Neural cell (in vitro differentiated cells): ENCODE measurements around the gene GNAS-AS1. TPM values are rescaled to one million over a fixed set of nuclear protein-coding genes. Genes with fewer than 3 reads are reported as not detected.

Experiments
- H2AFZ ChIP-seq: fragments of 200-600, 300-800 bp; sonication (generic), shearing (Covaris generic); 2 replicates; pipeline ENCODE4 v1.6.0; 2014; ENCODE audit warnings: low read depth, mild to moderate bottlenecking, antibody characterized with exemption, low read length, moderate library complexity
- H3F3A ChIP-seq: fragments of 200-600 bp; shearing (Covaris generic); 2 replicates; pipeline ENCODE4 v1.6.1; 2016; ENCODE audit warnings: mild to moderate bottlenecking, moderate library complexity, mixed read lengths, antibody characterized with exemption, low read length; ENCODE audit not compliant: insufficient read depth, poor library complexity, severe bottlenecking
- H3K27ac ChIP-seq: fragments of 200-600, 300-800 bp; sonication (generic), shearing (Covaris generic); 2 replicates; pipeline ENCODE4 v1.5.1; 2014; ENCODE audit warnings: mild to moderate bottlenecking, low read length, moderate library complexity
- H3K27me3 ChIP-seq: fragments of 300-800, 200-600 bp; sonication (generic), shearing (Covaris generic); 2 replicates; pipeline ENCODE4 v1.6.0; 2014; ENCODE audit warnings: mild to moderate bottlenecking, low read depth, low read length, moderate library complexity; ENCODE audit not compliant: insufficient read depth
- H3K36me3 ChIP-seq: fragments of 300-800, 200-600 bp; sonication (generic), shearing (Covaris generic); 2 replicates; pipeline ENCODE4 v1.5.1; 2014; ENCODE audit warnings: mild to moderate bottlenecking, antibody characterized with exemption, low read length, moderate library complexity; ENCODE audit not compliant: insufficient read depth
- H3K4me2 ChIP-seq: fragments of 300-800, 200-600 bp; sonication (generic), shearing (Covaris generic); 2 replicates; pipeline ENCODE4 v1.6.0; 2014; ENCODE audit warnings: mild to moderate bottlenecking, low read length
- H3K4me3 ChIP-seq: fragments of 300-800, 200-600 bp; sonication (generic), shearing (Covaris generic); 2 replicates; pipeline ENCODE4 v1.5.1; 2014; ENCODE audit warnings: mild to moderate bottlenecking, low read length, moderate library complexity
- H3K79me2 ChIP-seq: fragments of 200-600 bp; shearing (Covaris generic); replicated peaks from 2 replicates; pipeline ENCODE4 v1.6.0; 2014; ENCODE audit warnings: mild to moderate bottlenecking, low read length, moderate library complexity; ENCODE audit not compliant: insufficient read depth
- H3K9ac ChIP-seq: fragments of 300-800, 200-600 bp; sonication (generic), shearing (Covaris generic); 2 replicates; pipeline ENCODE4 v1.6.1; 2016; ENCODE audit warnings: mild to moderate bottlenecking, low read length, mixed read lengths
- H3K9me2 ChIP-seq: fragments of 200-600 bp; shearing (Covaris generic); 2 replicates; pipeline ENCODE4 v1.6.1; 2016; ENCODE audit warnings: mild to moderate bottlenecking, low read length, mixed read lengths; ENCODE audit not compliant: insufficient read depth
- H3K9me3 ChIP-seq: fragments of 200-600, 300-800 bp; sonication (generic), shearing (Covaris generic); 2 replicates; pipeline ENCODE4 v1.6.1; 2016; ENCODE audit warnings: mild to moderate bottlenecking, mixed run types, low read length, moderate library complexity, mixed read lengths
- H4K20me1 ChIP-seq: fragments of 200-600 bp; shearing (Covaris generic); 2 replicates; pipeline ENCODE4 v1.6.1; 2016; ENCODE audit warnings: mild to moderate bottlenecking, mixed run types; ENCODE audit not compliant: insufficient read depth
- EP300 ChIP-seq: fragments of 450-650 bp; conservative IDR thresholded peaks from 2 replicates; pipeline ENCODE4 v1.6.1; 2014; ENCODE audit warnings: antibody characterized with exemption, mild to moderate bottlenecking, moderate library complexity; ENCODE audit not compliant: poor library complexity, severe bottlenecking
- EZH2 ChIP-seq: fragments of 200-600, 300-800 bp; shearing (Covaris generic), sonication (generic); IDR thresholded peaks from 2 replicates; pipeline ENCODE4 v1.6.1; 2014; ENCODE audit warnings: antibody characterized with exemption, low read length, borderline replicate concordance, mild to moderate bottlenecking; ENCODE audit not compliant: insufficient read depth, poor library complexity, severe bottlenecking
- MXI1 ChIP-seq: fragments of 450-650 bp; conservative IDR thresholded peaks from 2 replicates; pipeline ENCODE4 v1.6.1; 2014; ENCODE audit warnings: antibody characterized with exemption, mild to moderate bottlenecking; ENCODE audit not compliant: poor library complexity, severe bottlenecking
- POLR2AphosphoS5 ChIP-seq: IDR thresholded peaks from 2 replicates; pipeline ENCODE4 v1.6.1; 2012
- RAD21 ChIP-seq: fragments of 450-650 bp; conservative IDR thresholded peaks from 2 replicates; pipeline ENCODE4 v1.6.1; 2014; ENCODE audit warnings: antibody characterized with exemption, mild to moderate bottlenecking, moderate library complexity
- SMC3 ChIP-seq: fragments of 450-650 bp; conservative IDR thresholded peaks from 2 replicates; pipeline ENCODE4 v1.6.1; 2014; ENCODE audit warnings: antibody characterized with exemption, mild to moderate bottlenecking, moderate library complexity; ENCODE audit not compliant: poor library complexity
- TAF1 ChIP-seq: IDR thresholded peaks from 2 replicates; pipeline ENCODE4 v1.6.1; 2012; ENCODE audit warnings: low read depth
- polyA plus RNA-seq: library from polyadenylated mRNA; depleted of rRNA; stranded (reverse); fragments of >200 nt; gene quantifications from 2 replicates; pipeline ENCODE4 v1.2.3, GENCODE V29; 2014
- TF ChIP-seq, protein P1 (sequence below): IDR thresholded peaks from 2 replicates; pipeline ENCODE4 v1.6.1; 2012; ENCODE audit warnings: borderline replicate concordance
- TF ChIP-seq, protein P2 (sequence below): fragments of 450-650 bp; IDR thresholded peaks from 2 replicates; pipeline ENCODE4 v1.5.1; 2014; ENCODE audit warnings: antibody characterized with exemption, mild to moderate bottlenecking, moderate library complexity; ENCODE audit not compliant: poor library complexity, severe bottlenecking

GNAS-AS1 gene
- polyA plus RNA-seq, 1 donor from 2014 or later = not detected

- Histone ChIP-seq H3K9me2 (no peaks in the 10 kb centered on the region), H3K4me2 (no peak overlapping the region), H3K27ac (no peak overlapping the region), H3K9me3 (no peaks in the 10 kb centered on the region), H2AFZ (no peak overlapping the region), H3F3A (no peaks in the 10 kb centered on the region), H3K36me3 (no peaks in the 10 kb centered on the region), H4K20me1 (no peaks in the 10 kb centered on the region), H3K79me2 (no peaks in the 10 kb centered on the region), H3K9ac (no peak overlapping the region), H3K4me3 (no peak overlapping the region), H3K27me3 (no peaks in the 10 kb centered on the region)
- TF ChIP-seq TAF1 (no peak), POLR2AphosphoS5 (no peak), EP300 (no peak), MXI1 (no peak), SMC3 (no peak), EZH2 (no peak), RAD21 (no peak)
- TF ChIP-seq, protein P1, sequence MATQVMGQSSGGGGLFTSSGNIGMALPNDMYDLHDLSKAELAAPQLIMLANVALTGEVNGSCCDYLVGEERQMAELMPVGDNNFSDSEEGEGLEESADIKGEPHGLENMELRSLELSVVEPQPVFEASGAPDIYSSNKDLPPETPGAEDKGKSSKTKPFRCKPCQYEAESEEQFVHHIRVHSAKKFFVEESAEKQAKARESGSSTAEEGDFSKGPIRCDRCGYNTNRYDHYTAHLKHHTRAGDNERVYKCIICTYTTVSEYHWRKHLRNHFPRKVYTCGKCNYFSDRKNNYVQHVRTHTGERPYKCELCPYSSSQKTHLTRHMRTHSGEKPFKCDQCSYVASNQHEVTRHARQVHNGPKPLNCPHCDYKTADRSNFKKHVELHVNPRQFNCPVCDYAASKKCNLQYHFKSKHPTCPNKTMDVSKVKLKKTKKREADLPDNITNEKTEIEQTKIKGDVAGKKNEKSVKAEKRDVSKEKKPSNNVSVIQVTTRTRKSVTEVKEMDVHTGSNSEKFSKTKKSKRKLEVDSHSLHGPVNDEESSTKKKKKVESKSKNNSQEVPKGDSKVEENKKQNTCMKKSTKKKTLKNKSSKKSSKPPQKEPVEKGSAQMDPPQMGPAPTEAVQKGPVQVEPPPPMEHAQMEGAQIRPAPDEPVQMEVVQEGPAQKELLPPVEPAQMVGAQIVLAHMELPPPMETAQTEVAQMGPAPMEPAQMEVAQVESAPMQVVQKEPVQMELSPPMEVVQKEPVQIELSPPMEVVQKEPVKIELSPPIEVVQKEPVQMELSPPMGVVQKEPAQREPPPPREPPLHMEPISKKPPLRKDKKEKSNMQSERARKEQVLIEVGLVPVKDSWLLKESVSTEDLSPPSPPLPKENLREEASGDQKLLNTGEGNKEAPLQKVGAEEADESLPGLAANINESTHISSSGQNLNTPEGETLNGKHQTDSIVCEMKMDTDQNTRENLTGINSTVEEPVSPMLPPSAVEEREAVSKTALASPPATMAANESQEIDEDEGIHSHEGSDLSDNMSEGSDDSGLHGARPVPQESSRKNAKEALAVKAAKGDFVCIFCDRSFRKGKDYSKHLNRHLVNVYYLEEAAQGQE = no peak
- TF ChIP-seq, protein P2, sequence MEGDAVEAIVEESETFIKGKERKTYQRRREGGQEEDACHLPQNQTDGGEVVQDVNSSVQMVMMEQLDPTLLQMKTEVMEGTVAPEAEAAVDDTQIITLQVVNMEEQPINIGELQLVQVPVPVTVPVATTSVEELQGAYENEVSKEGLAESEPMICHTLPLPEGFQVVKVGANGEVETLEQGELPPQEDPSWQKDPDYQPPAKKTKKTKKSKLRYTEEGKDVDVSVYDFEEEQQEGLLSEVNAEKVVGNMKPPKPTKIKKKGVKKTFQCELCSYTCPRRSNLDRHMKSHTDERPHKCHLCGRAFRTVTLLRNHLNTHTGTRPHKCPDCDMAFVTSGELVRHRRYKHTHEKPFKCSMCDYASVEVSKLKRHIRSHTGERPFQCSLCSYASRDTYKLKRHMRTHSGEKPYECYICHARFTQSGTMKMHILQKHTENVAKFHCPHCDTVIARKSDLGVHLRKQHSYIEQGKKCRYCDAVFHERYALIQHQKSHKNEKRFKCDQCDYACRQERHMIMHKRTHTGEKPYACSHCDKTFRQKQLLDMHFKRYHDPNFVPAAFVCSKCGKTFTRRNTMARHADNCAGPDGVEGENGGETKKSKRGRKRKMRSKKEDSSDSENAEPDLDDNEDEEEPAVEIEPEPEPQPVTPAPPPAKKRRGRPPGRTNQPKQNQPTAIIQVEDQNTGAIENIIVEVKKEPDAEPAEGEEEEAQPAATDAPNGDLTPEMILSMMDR = no peak
These were observed 40.4 kb downstream of the GNAS-AS1 start for GRCh38 chr20:58810116-58810878.

DNA sequence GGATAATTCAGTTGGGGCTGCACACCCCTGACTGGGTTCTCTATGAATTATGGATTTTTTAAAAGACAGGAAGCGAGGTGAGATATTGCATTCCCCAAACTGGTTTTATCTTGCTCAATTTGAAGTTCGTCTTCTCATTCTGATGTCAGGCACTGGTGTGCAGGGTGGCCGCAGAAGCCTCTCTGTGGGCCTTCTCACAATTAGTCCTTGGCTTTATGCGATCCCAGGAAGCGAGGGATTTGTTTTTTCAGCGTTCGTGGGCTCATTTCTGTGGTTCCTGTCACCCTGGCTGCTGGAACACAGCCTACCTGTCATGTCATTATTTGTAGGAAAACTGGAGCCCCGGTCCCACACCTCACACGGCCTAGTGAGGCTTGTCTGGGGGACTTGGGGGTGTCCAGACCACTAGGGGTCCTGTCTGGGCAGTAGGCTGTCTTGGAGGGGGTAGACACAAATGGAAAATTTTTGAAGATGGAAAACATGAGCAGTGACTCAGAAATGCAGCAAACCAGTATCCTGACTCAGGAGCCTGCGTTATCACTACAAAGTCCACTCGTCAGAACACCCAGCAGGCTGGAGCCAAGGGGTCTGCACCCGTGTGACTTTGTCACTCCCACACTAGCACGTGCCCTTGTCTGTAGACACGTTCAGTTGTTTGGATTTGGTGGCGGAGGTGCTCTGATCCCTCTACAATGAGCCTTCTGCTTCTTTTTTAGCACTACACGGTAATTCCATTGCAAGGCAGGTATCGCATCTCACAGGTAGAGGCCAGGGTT lies 42.2 kb downstream of the GNAS-AS1 start:
- Histone ChIP-seq H3K9me3 (no peaks in the 10 kb centered on the region), H2AFZ (no peak overlapping the region), H3K36me3 (no peaks in the 10 kb centered on the region), H3K4me2 (no peak overlapping the region), H3K9ac (no peak overlapping the region), H3F3A (no peaks in the 10 kb centered on the region), H3K4me3 (no peak overlapping the region), H3K9me2 (no peaks in the 10 kb centered on the region), H4K20me1 (no peaks in the 10 kb centered on the region), H3K27me3 (no peaks in the 10 kb centered on the region), H3K27ac (no peak overlapping the region), H3K79me2 (no peaks in the 10 kb centered on the region)
- TF ChIP-seq MXI1 = no peak
- TF ChIP-seq, protein P1 = no peak
- TF ChIP-seq, protein P2 = no peak
- TF ChIP-seq EP300 = no peak
- no peak for TF ChIP-seq EZH2
